GM12878 (cell line): Measurements from ENCODE around the gene UBC. TPM values are rescaled to one million over a fixed set of nuclear protein-coding genes. Genes with fewer than 3 reads are reported as not detected.

Experiments used
- ATAC-seq: fragments of 200-7000 bp; cut with Tn5 transposase; 3 replicates; pipeline ENCODE4 v1.9.1; 2020; ENCODE audit warnings: mild to moderate bottlenecking, moderate library complexity
- BruUV-seq: library from RNA; stranded (reverse); fragments of 400-500 nt; replicated peaks from 2 replicates; lab custom pipeline; 2021; lab: Mats Ljungman, UMichigan
- CTCF ChIA-PET: fragments of 300-600 bp; sonication (Branson Sonifier 250); formaldehyde crosslinking; extraction: SDS; loops from one replicate; lab custom pipeline; 2021; ENCODE audit warnings: inconsistent platforms; lab: Yijun Ruan, JAX
- POLR2A ChIA-PET: fragments of 350-600 bp; formaldehyde crosslinking; extraction: SDS; loops from one replicate; lab custom pipeline; 2021; ENCODE audit warnings: inconsistent platforms; lab: Charles Lee
- RAD21 ChIA-PET: fragments of 300-600 bp; sonication (Branson Sonifier 250); formaldehyde crosslinking; loops from one replicate; lab custom pipeline; 2023; ENCODE audit warnings: antibody characterized with exemption; ENCODE audit not compliant: unreplicated experiment; lab: Charles Lee
- SMC1A ChIA-PET: fragments of 300-600 bp; sonication (Branson Sonifier 250); formaldehyde crosslinking; loops from one replicate; lab custom pipeline; 2023; ENCODE audit not compliant: unreplicated experiment, uncharacterized antibody; lab: Charles Lee
- DNase-seq: peaks from one replicate; pipeline ENCODE4 v3.0.0-alpha.2; 2011; ENCODE audit warnings: low read depth, low spot score
- FAIRE-seq: peaks from 3 replicates; lab custom pipeline; 2011; peaks lifted over from hg19 to GRCh38; lab: Jason Lieb, UNC
- H2AFZ ChIP-seq: 2 replicates; pipeline ENCODE4 v1.6.0; 2011; ENCODE audit warnings: low read depth, low read length, control low read depth; ENCODE audit not compliant: control insufficient read depth
- H3K27ac ChIP-seq: 2 replicates; pipeline ENCODE4 v1.5.1; 2011; ENCODE audit warnings: control low read depth; ENCODE audit not compliant: control insufficient read depth, insufficient read depth
- H3K27me3 ChIP-seq, 2 experiments: replicated peaks in 1 of 2; 2 replicates each; pipeline versions ENCODE4 v1.6.0 to v1.6.1; 2011; ENCODE audit warnings: low read length in 1 of 2; ENCODE audit not compliant: control insufficient read depth in 2 of 2, insufficient read depth in 2 of 2
- H3K36me3 ChIP-seq, 2 experiments: 2 replicates each; pipeline ENCODE4 v1.5.1; 2011; ENCODE audit warnings: low read length in 1 of 2; ENCODE audit not compliant: control insufficient read depth in 2 of 2, insufficient read depth in 2 of 2
- H3K4me1 ChIP-seq: 2 replicates; pipeline ENCODE4 v1.6.1; 2011; ENCODE audit warnings: mild to moderate bottlenecking, low read length, moderate library complexity, mixed read lengths; ENCODE audit not compliant: control insufficient read depth, insufficient read depth
- H3K4me2 ChIP-seq: 2 replicates; pipeline ENCODE4 v1.6.0; 2011; ENCODE audit warnings: control low read depth; ENCODE audit not compliant: control insufficient read depth, insufficient read depth
- H3K4me3 ChIP-seq: fragments of 200-600 bp; sonication (generic); 2 replicates; pipeline ENCODE4 v1.5.1; 2016
- H3K79me2 ChIP-seq: 2 replicates; pipeline ENCODE4 v1.6.0; 2011; ENCODE audit warnings: low read length; ENCODE audit not compliant: control insufficient read depth, insufficient read depth
- H3K9ac ChIP-seq: 2 replicates; pipeline ENCODE4 v1.8.0; 2011; ENCODE audit warnings: low read length, control low read depth, mixed read lengths; ENCODE audit not compliant: control insufficient read depth, insufficient read depth
- H3K9me3 ChIP-seq: replicated peaks from 3 replicates; pipeline ENCODE4 v1.5.1; 2011; ENCODE audit warnings: mild to moderate bottlenecking, low read length; ENCODE audit not compliant: control insufficient read depth, insufficient read depth
- H4K20me1 ChIP-seq: 2 replicates; pipeline ENCODE4 v1.6.0; 2011; ENCODE audit not compliant: control insufficient read depth, insufficient read depth
- BACH1 ChIP-seq: fragments of 450-650 bp; IDR thresholded peaks from 2 replicates; pipeline ENCODE4 v1.6.1; 2017; ENCODE audit warnings: mild to moderate bottlenecking, borderline replicate concordance
- BMI1 ChIP-seq: fragments of 450-650 bp; IDR thresholded peaks from 2 replicates; pipeline ENCODE4 v1.6.1; 2016; ENCODE audit warnings: mild to moderate bottlenecking, moderate library complexity, borderline replicate concordance
- CREM ChIP-seq: IDR thresholded peaks from 2 replicates; pipeline ENCODE4 v1.6.1; 2014; ENCODE audit warnings: antibody characterized with exemption, low read depth
- JUNB ChIP-seq: IDR thresholded peaks from 2 replicates; pipeline ENCODE4 v1.6.1; 2016; ENCODE audit warnings: antibody characterized with exemption, mild to moderate bottlenecking
- KDM1A ChIP-seq: fragments of 200-600 bp; sonication (generic); IDR thresholded peaks from 2 replicates; pipeline ENCODE4 v1.6.1; 2016; ENCODE audit warnings: borderline replicate concordance
- NFIC ChIP-seq: IDR thresholded peaks from 2 replicates; pipeline ENCODE4 v1.6.1; 2012; ENCODE audit warnings: low read depth, mild to moderate bottlenecking, inconsistent platforms, low read length, moderate library complexity
- PML ChIP-seq: IDR thresholded peaks from 2 replicates; pipeline ENCODE4 v1.6.1; 2012; ENCODE audit warnings: low read length, inconsistent platforms
- POLR2AphosphoS2 ChIP-seq: IDR thresholded peaks from 2 replicates; pipeline ENCODE4 v1.6.1; 2011; ENCODE audit warnings: low read depth, mild to moderate bottlenecking, low read length, improper control_type of control experiment, moderate library complexity
- RELB ChIP-seq: fragments of 450-650 bp; IDR thresholded peaks from 2 replicates; pipeline ENCODE4 v1.6.1; 2017; ENCODE audit warnings: low read depth, mild to moderate bottlenecking, moderate library complexity
- SREBF2 ChIP-seq: IDR thresholded peaks from 2 replicates; pipeline ENCODE4 v1.6.1; 2012; ENCODE audit warnings: mild to moderate bottlenecking, low read length
- YBX1 ChIP-seq: fragments of 450-650 bp; IDR thresholded peaks from 2 replicates; pipeline ENCODE4 v1.6.1; 2016; ENCODE audit warnings: antibody characterized with exemption
- ZBTB11 ChIP-seq: fragments of 450-650 bp; formaldehyde crosslinking; IDR thresholded peaks from 2 replicates; pipeline ENCODE4 v1.5.0; 2022; ENCODE audit warnings: mild to moderate bottlenecking, missing genetic modification characterization
- ZNF622 ChIP-seq: fragments of 450-650 bp; IDR thresholded peaks from 2 replicates; pipeline ENCODE4 v1.6.1; 2017; ENCODE audit warnings: mild to moderate bottlenecking, inconsistent platforms
- WGBS: methylation state at CpG from one replicate; pipeline ENCODE4 v1.1.6; 2016; ENCODE audit warnings: low lambda C conversion rate; ENCODE audit not compliant: insufficient replicate concordance, insufficient coverage; ENCODE audit errors: missing lambda C conversion rate; 5-methylcytosine and 5-hydroxymethylcytosine counted together
- in situ Hi-C: fragments of 300-500 bp; cut with MboI; formaldehyde crosslinking; loops from 9 replicates; pipeline ENCODE4 v1.14.3; 2018; ENCODE audit warnings: mixed read lengths
- intact Hi-C: fragments of 100-400 bp; cut with micrococcal nuclease; formaldehyde crosslinking; loops from one replicate; pipeline ENCODE4 v1.14.2; 2022; ENCODE audit not compliant: unreplicated experiment
- polyA plus RNA-seq, 11 experiments: library from polyadenylated mRNA; depleted of rRNA in 4 of 11; unstranded in 6 of 11; stranded (reverse) in 5 of 11; fragments of >200 nt; fragmentation: Nextera tagmentation in 4 of 11; fragmentation: Illumina TruSeq in 1 of 11; extraction: Ambion mirVana in 4 of 11; extraction: Trizol in 1 of 11; gene quantifications; 1 replicate in 1 of 11; 2 replicates in 10 of 11; pipeline versions ENCODE4 v1.2.1 to v1.2.3, GENCODE V29; 2011 to 2016; ENCODE audit warnings: inconsistent platforms in 2 of 11, missing spikeins in 2 of 11, low read depth in 1 of 11
- total RNA-seq, 4 experiments: library from RNA; depleted of rRNA in 3 of 4; stranded (reverse); fragments of >200 nt in 3 of 4; fragmentation: Illumina TruSeq in 1 of 4; extraction: Trizol in 1 of 4; gene quantifications; 2 replicates each; pipeline versions ENCODE4 v1.2.1 to v1.2.3, GENCODE V29; 2013 to 2021

The UBC gene
- total and polyA plus RNA-seq, 10 of the 15 experiments (the other 5 are each of a cell fraction or from before 2014, with no cell fraction given) = 653 to 1,666 (median 874) TPM

GRCh38 chr12:124963211-124963610, 48.8 kb upstream of the UBC start:
- no peaks in the 10 kb centered on the region for H3K27me3 ChIP-seq
- SMC1A ChIA-PET = interaction anchor here (1.2 kb wide), 1 partner anchor 19 kb away, joined by 3 read pairs; no protein-coding TSS in a partner anchor
- TF ChIP-seq NFIC = no peak
- no peak for TF ChIP-seq YBX1
- TF ChIP-seq BMI1 = no peak
- TF ChIP-seq ZBTB11 (CRISPR knock-in tag) = no peak
- no peak for TF ChIP-seq BACH1
- no peak for TF ChIP-seq CREM
- TF ChIP-seq JUNB = no peak
- no peak for TF ChIP-seq PML
- no peak for TF ChIP-seq RELB
- no peak for TF ChIP-seq SREBF2
- no peak for TF ChIP-seq KDM1A
- TF ChIP-seq POLR2AphosphoS2 = no peak
- no peak for TF ChIP-seq ZNF622
- no peak overlapping the region for H3K4me2 ChIP-seq
- RAD21 ChIA-PET = no interaction called here
- H3K79me2 ChIP-seq = no peaks in the 10 kb centered on the region
- ATAC-seq = no peak
- no peak overlapping the region for H2AFZ ChIP-seq
- no peak overlapping the region for H3K9ac ChIP-seq
- no peak overlapping the region for H3K27ac ChIP-seq
- 96% methylated on average over 8 of the region's 8 CpGs for WGBS
- intact Hi-C loops = no loop called here
- TSS peak; percentile 55 for BruUV-seq
- in situ Hi-C loops = no loop called here
- no peak for DNase-seq
- POLR2A ChIA-PET = no interaction called here
- H3K36me3 ChIP-seq = peaks cover 21 to 33% of the 10 kb centered on the region in 2 experiments; a peak in 3 of 4 replicates
- H4K20me1 ChIP-seq = no peaks in the 10 kb centered on the region
- H3K9me3 ChIP-seq = no peaks in the 10 kb centered on the region
- FAIRE-seq = no peak
- H3K4me1 ChIP-seq = no peaks in the 10 kb centered on the region
- H3K4me3 ChIP-seq = no peak overlapping the region
- CTCF ChIA-PET = interaction anchor here (0.6 kb wide), 1 partner anchor 19 kb away, joined by 3 read pairs; no protein-coding TSS in a partner anchor
